Adipose tissue (tissue), 3 donors: Measurements from ENCODE around the gene TSPAN1. TPM values are rescaled to one million over a fixed set of nuclear protein-coding genes. Genes with fewer than 3 reads are reported as not detected.

Experiments
- H3K27ac ChIP-seq: one replicate; pipeline ENCODE4 v1.5.1; 2013; ENCODE audit warnings: low read depth, low read length
- WGBS, 3 donors: extraction: QIAGEN DNeasy Blood & Tissue Kit; methylation state at CpG; one replicate each; pipeline ENCODE4 v1.1.7; 2013; 5-methylcytosine and 5-hydroxymethylcytosine counted together
- polyA plus RNA-seq, 3 donors: library from polyadenylated mRNA; stranded (reverse); fragments of 200-250 nt; gene quantifications; one replicate each; pipeline ENCODE4 v1.2.3, GENCODE V29; 2013
- donor health status: healthy with polysubstance abuse.
- donor health status: Bipolar disorder and iron deficiency.
- donor health status: healthy.

The TSPAN1 gene
- polyA plus RNA-seq, 3 donors, result 3.0 to 18.4 (median 7.0) TPM

DNA sequence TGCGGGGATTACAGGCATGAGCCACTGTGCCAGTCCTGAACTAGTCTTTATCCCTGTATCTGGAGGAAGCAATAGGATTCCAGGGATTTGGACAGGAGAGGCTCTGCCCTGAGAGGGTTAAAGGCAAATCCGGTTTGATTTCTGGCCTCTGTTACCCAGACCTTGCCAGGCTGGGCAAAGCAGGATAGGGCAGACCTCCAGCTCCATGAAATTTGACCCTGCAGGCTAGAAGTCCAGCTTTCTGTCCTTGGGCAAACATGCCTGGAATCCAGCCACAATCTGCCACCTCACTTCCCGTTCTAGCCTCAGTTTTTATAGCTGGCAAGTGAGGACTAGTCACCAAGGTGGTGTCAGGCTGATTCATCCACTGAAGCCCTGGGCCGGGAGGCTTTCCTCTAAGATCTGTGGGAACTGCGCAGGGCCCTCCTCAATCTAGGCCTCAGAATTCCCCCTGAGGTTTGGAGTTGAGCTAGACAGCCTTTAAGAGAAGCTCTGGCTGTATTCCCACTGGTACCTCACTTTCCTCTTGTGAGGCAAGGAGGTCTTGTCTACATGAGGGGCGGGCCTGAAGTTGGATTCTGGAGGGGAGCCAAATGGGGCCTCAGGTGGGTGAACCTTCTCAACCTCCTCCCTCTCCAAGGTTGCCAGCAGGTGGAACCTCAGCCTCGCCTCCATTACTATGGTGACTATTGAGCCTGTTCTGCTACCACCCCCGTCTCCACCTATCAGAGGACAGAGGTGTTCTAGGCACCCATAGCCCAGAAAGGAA lies 8.4 kb downstream of the TSPAN1 start:
- 27 to 62% (median 53%) methylated on average over 8 of the region's 8 CpGs for WGBS, 3 donors
- no peak overlapping the region for H3K27ac ChIP-seq

GRCh38 chr1:46183926-46184557 lies 9.2 kb downstream of the TSPAN1 start:
- no peak overlapping the region for H3K27ac ChIP-seq
- 51 to 81% (median 70%) methylated on average over 12 of the region's 12 CpGs for WGBS, 3 donors

DNA sequence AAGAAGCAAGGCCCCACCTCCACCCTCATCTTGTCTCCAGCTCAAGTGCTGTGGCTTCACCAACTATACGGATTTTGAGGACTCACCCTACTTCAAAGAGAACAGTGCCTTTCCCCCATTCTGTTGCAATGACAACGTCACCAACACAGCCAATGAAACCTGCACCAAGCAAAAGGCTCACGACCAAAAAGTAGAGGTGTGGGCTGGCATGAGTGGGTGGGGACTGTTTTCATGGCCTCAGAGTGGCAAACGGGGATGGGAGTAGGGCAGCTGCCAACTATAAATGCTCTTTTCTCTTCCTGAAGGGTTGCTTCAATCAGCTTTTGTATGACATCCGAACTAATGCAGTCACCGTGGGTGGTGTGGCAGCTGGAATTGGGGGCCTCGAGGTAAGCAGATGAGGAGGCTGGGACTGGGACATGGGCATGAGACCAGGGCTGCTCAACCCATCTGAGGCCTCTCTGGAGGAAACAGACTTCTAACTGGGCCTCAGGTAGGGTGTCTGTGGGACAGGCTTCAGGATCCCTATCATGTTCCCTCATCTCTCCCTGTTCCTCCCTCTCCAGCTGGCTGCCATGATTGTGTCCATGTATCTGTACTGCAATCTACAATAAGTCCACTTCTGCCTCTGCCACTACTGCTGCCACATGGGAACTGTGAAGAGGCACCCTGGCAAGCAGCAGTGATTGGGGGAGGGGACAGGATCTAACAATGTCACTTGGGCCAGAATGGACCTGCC lies 10.2 kb downstream of the TSPAN1 start:
- WGBS, 3 donors, result 77 to 81% (median 77%) methylated on average over 7 of the region's 7 CpGs
- no peak overlapping the region for H3K27ac ChIP-seq

DNA sequence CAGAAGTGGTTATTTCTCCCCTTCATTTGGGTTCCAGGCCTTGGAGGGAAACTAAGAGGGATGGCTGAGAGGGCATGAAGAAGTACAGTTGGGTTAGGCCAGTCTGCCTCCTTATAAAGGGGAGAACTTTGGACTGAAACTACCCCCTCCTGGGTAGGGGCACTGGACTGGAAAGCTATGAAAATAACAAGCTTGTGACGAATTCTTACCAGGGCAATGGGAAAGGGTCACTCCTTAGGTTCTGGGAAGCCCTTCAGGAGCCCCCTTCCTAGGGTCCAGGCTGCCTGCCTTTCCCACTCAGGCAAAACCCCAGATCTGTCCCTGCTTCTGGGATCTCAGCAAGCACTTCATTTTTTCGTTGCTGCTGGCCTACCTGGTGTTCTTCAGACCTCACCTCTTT lies 11.2 kb downstream of the TSPAN1 start:
- H3K27ac ChIP-seq, result no peak overlapping the region
- 91 to 93% (median 92%) methylated on average over 2 of the region's 2 CpGs for WGBS, 3 donors

- WGBS, 3 donors, result 79 to 94% (median 89%) methylated on average over 8 of the region's 8 CpGs
- H3K27ac ChIP-seq, result no peak overlapping the region
These were observed 12.4 kb downstream of the TSPAN1 start for GRCh38 chr1:46187106-46187869.

GRCh38 chr1:46188295-46189030 lies 13.6 kb downstream of the TSPAN1 start:
- 59 to 74% (median 69%) methylated on average over 6 of the region's 6 CpGs for WGBS, 3 donors
- H3K27ac ChIP-seq, result no peak overlapping the region

GRCh38 chr1:46190539-46190938 lies 15.7 kb downstream of the TSPAN1 start:
- H3K27ac ChIP-seq, result no peak overlapping the region
- WGBS, 3 donors, result 76 to 83% (median 81%) methylated on average over 3 of the region's 3 CpGs

DNA sequence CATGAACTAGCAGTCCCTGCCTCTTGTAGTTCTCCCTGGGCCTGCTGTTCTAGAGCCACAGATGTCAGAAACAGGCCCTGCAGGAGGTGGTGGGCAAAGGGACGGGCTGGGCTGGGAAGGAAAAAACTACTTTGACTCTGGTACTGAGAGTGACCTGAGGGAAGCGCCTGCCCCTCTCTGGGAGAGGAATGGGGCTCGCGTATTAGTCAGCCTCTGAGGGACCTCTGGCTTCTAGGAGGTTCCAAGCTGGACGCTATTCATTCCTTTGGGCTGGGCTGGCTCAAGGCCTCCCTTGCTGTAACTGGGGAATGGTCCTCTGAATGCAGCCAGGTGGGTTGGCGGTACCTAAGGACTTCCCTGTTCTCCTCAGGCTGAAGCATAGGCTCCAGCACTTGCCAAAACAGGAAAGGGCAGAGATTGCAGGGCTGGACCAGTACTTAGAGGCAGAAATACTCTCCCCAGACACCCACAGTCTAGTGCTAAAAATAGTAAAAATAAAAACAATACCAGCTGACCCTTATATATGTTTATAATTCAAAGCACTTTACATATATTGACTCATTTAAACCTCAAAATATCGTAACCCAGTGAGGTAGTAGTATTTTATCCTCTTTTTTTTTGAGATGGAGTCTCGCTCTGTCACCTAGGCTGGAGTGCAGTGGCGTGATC lies 16.3 kb downstream of the TSPAN1 start:
- WGBS, 3 donors, result 87 to 94% (median 90%) methylated on average over 9 of the region's 9 CpGs
- no peak overlapping the region for H3K27ac ChIP-seq

GRCh38 chr1:46192171-46192570 lies 17.3 kb downstream of the TSPAN1 start:
- H3K27ac ChIP-seq, result no peak overlapping the region
- 92 to 94% (median 92%) methylated on average over 10 of the region's 10 CpGs for WGBS, 3 donors

GRCh38 chr1:46193285-46193684 lies 18.4 kb downstream of the TSPAN1 start:
- no peak overlapping the region for H3K27ac ChIP-seq
- WGBS, 3 donors, result 92 to 96% (median 95%) methylated on average over 7 of the region's 7 CpGs

- no peak overlapping the region for H3K27ac ChIP-seq
- WGBS, 3 donors, result 86 to 91% (median 88%) methylated on average over 9 of the region's 9 CpGs
These were observed 19.2 kb downstream of the TSPAN1 start for GRCh38 chr1:46193984-46194570.

DNA sequence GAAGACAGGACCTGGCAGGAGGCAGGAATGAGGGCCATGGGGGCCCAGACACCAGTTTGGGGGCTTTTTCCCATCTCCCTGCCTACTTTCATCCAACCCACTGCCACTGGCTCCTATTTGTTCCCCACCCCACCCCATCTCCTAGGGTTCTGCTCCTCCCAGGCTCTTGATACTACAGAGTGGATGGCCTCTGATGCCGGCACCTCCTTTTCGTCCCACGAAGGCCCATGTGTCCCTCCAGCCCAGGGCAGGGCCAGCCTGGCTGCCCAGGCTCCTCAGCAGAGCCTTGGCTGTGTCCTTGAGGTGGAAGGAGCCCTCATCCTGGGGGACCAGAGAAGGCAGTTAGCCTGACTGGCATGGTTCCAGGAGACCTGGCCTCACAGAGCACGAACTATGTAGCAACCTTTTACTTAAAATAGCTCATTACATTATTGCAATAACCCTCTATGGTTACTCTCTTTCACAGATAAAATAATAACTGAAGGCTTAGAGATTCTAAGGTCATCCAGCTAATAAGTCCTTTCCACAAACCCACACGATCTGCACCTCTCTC lies 19.8 kb downstream of the TSPAN1 start:
- 66 to 72% (median 71%) methylated on average over 5 of the region's 5 CpGs for whole genome bisulfite sequencing, 3 donors
- H3K27ac ChIP-seq, result no peak overlapping the region

GRCh38 chr1:46196609-46197008 lies 21.7 kb downstream of the TSPAN1 start:
- no peak overlapping the region for H3K27ac ChIP-seq

GRCh38 chr1:46197560-46197963 lies 22.7 kb downstream of the TSPAN1 start:
- 50 to 70% (median 65%) methylated on average over 9 of the region's 9 CpGs for WGBS, 3 donors
- H3K27ac ChIP-seq, result no peak overlapping the region

More at GRCh38 chr1:46196609-46197008, 21.7 kb downstream of the TSPAN1 start:
- 96 to 98% (median 96%) methylated on average over 9 of the region's 9 CpGs for WGBS, 3 donors

- 0 to 1% (median 0%) methylated on average over 42 to 66 of the region's 67 CpGs for WGBS, 3 donors
These were observed 23.3 kb downstream of the TSPAN1 start, which contains the start of gene POMGNT1 for GRCh38 chr1:46197964-46198811. Gene POMGNT1, minus strand, starts transcription at chr1:46198434. Its CDS starts 613 bp downstream, at chr1:46197821.

GRCh38 chr1:46199233-46199749 lies 24.4 kb downstream of the TSPAN1 start:
- no peak overlapping the region for H3K27ac ChIP-seq
- 66 to 89% (median 81%) methylated on average over 3 of the region's 3 CpGs for WGBS, 3 donors

More at GRCh38 chr1:46197964-46198811, 23.3 kb downstream of the TSPAN1 start, which contains the start of gene POMGNT1:
- H3K27ac ChIP-seq, result no peak within 1 kb of the TSS
